Thyroid gland (tissue), 4 donors: ENCODE measurements around the gene SLC25A1.

Experiments
- POLR2A ChIP-seq, 2 donors: fragments of 450-650 bp; IDR thresholded peaks; one replicate each; pipeline ENCODE4 v1.6.1; 2017; ENCODE audit warnings: antibody characterized with exemption in 2 of 2, mild to moderate bottlenecking in 2 of 2, moderate library complexity in 1 of 2
- TF ChIP-seq, protein P1 (sequence below), 6 experiments: fragments of 200-600 bp in 3 of 6; fragments of 450-650 bp in 3 of 6; sonication (generic) in 3 of 6; IDR thresholded peaks; one replicate each; pipeline ENCODE4 v1.5.1; 2016 to 2019; ENCODE audit warnings: antibody characterized with exemption in 6 of 6, mild to moderate bottlenecking in 2 of 6, inconsistent platforms in 1 of 6, moderate library complexity in 1 of 6

DNA sequence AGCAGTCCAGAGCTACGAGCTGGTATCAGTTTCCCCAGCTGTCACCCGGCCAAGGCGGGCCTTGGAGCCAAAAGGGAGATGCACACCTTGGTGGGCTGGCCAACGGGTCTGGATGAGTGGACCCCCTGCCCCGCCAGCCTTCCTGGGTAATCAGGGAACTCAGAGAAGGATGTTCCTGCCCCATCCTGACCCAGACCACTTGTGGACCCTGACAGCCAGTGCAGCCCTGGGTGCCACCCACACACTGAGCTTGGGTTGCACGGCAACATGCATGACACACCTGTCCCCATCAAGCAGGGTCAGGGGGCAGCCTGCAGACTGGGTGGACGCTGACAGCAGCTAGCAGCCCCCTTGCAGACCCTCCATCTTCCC lies 8.6 kb downstream of the SLC25A1 start:
- TF ChIP-seq, protein P1, sequence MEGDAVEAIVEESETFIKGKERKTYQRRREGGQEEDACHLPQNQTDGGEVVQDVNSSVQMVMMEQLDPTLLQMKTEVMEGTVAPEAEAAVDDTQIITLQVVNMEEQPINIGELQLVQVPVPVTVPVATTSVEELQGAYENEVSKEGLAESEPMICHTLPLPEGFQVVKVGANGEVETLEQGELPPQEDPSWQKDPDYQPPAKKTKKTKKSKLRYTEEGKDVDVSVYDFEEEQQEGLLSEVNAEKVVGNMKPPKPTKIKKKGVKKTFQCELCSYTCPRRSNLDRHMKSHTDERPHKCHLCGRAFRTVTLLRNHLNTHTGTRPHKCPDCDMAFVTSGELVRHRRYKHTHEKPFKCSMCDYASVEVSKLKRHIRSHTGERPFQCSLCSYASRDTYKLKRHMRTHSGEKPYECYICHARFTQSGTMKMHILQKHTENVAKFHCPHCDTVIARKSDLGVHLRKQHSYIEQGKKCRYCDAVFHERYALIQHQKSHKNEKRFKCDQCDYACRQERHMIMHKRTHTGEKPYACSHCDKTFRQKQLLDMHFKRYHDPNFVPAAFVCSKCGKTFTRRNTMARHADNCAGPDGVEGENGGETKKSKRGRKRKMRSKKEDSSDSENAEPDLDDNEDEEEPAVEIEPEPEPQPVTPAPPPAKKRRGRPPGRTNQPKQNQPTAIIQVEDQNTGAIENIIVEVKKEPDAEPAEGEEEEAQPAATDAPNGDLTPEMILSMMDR (IDR thresholded peaks at IDR 0.05) = no peak
- no peak for TF ChIP-seq POLR2A (IDR thresholded peaks at IDR 0.05)
